K562 (cell line): ENCODE measurements around the gene HOXB4. TPM values are rescaled to one million over a fixed set of nuclear protein-coding genes. Genes with fewer than 3 reads are reported as not detected.

Experiments
- ATAC-seq: fragments of 200-7000 bp; cut with Tn5 transposase; 3 replicates; pipeline ENCODE4 v1.9.1; 2020; ENCODE audit warnings: moderate library complexity
- BruUV-seq: library from RNA; stranded (reverse); fragments of 400-500 nt; replicated peaks from 2 replicates; lab custom pipeline; 2021; lab: Mats Ljungman, UMichigan
- CTCF ChIA-PET: fragments of 300-600 bp; formaldehyde crosslinking; extraction: SDS; loops from one replicate; lab custom pipeline; 2021; ENCODE audit warnings: low intra/inter-chr PET ratio; lab: Yijun Ruan, JAX
- POLR2A ChIA-PET: fragments of 300-600, 350-650 bp; sonication (Branson Sonifier 250); formaldehyde crosslinking; extraction: SDS; loops from one replicate; lab custom pipeline; 2021; ENCODE audit warnings: antibody characterized with exemption, inconsistent platforms; lab: Yijun Ruan, JAX
- DNase-seq, 4 experiments: peaks; one replicate each; pipeline versions ENCODE4 v3.0.0 to v3.0.0-alpha.2; 2011 to 2018; ENCODE audit warnings: low spot score in 3 of 4, mixed read lengths in 3 of 4; ENCODE audit errors: extremely low read depth in 1 of 4
- FAIRE-seq: peaks from 2 replicates; lab custom pipeline; 2011; peaks lifted over from hg19 to GRCh38; lab: Jason Lieb, UNC
- H2AFZ ChIP-seq: 2 replicates; pipeline ENCODE4 v1.6.0; 2011; ENCODE audit warnings: low read depth, low read length, control low read depth, inconsistent platforms
- H3K27ac ChIP-seq: fragments of 200-600 bp; 3 replicates; pipeline ENCODE4 v1.8.0; 2011; ENCODE audit warnings: low read depth, mild to moderate bottlenecking, control low read depth, inconsistent platforms, low read length, moderate library complexity, mixed read lengths; ENCODE audit errors: extremely low read depth
- H3K27me3 ChIP-seq, 2 experiments: fragments of 300-600 bp in 1 of 2; 2 replicates in 1 of 2; 3 replicates in 1 of 2; pipeline versions ENCODE4 v1.6.0 to v1.8.0; 2011; ENCODE audit warnings: inconsistent platforms in 2 of 2, low read length in 2 of 2, mild to moderate bottlenecking in 1 of 2, mixed read lengths in 1 of 2, moderate library complexity in 1 of 2; ENCODE audit not compliant: control insufficient read depth in 2 of 2, insufficient read depth in 2 of 2
- H3K36me3 ChIP-seq: fragments of 300-600 bp; 3 replicates; pipeline ENCODE4 v1.8.0; 2011; ENCODE audit warnings: mild to moderate bottlenecking, low read length, inconsistent platforms; ENCODE audit not compliant: control insufficient read depth, insufficient read depth
- H3K4me1 ChIP-seq, 2 experiments: fragments of 200-600 bp in 1 of 2; replicated peaks in 1 of 2; 2 replicates in 1 of 2; 3 replicates in 1 of 2; pipeline versions ENCODE4 v1.5.1 to v1.8.0; 2011; ENCODE audit warnings: inconsistent platforms in 2 of 2, low read length in 2 of 2, mild to moderate bottlenecking in 1 of 2, mixed read lengths in 1 of 2, moderate library complexity in 1 of 2; ENCODE audit not compliant: control insufficient read depth in 2 of 2, insufficient read depth in 2 of 2
- H3K4me2 ChIP-seq: 2 replicates; pipeline ENCODE4 v1.6.1; 2011; ENCODE audit warnings: low read length, control low read depth, inconsistent platforms, mixed read lengths; ENCODE audit not compliant: insufficient read depth
- H3K4me3 ChIP-seq: fragments of 200-600 bp; sonication (generic), shearing (Covaris generic); 2 replicates; pipeline ENCODE4 v1.5.1; 2016; ENCODE audit warnings: control low read depth, inconsistent platforms
- H3K79me2 ChIP-seq: fragments of 200-600 bp; 3 replicates; pipeline ENCODE4 v1.8.0; 2011; ENCODE audit warnings: low read length, inconsistent platforms; ENCODE audit not compliant: control insufficient read depth, insufficient read depth
- H3K9ac ChIP-seq, 2 experiments: 2 replicates each; pipeline versions ENCODE4 v1.6.0 to v1.6.1; 2011; ENCODE audit warnings: low read depth in 2 of 2, low read length in 2 of 2, control low read depth in 1 of 2, inconsistent platforms in 1 of 2, mild to moderate bottlenecking in 1 of 2, mixed read lengths in 1 of 2; ENCODE audit not compliant: insufficient read depth in 1 of 2
- H3K9me1 ChIP-seq: one replicate; pipeline ENCODE4 v1.6.0; 2011; ENCODE audit warnings: inconsistent platforms, mild to moderate bottlenecking, low read length, moderate library complexity; ENCODE audit not compliant: control insufficient read depth, insufficient read depth
- H3K9me3 ChIP-seq: replicated peaks from 2 replicates; pipeline ENCODE4 v1.5.1; 2011; ENCODE audit warnings: low read depth, low read length, inconsistent platforms; ENCODE audit not compliant: control insufficient read depth, insufficient read depth
- H4K20me1 ChIP-seq: replicated peaks from 2 replicates; pipeline ENCODE4 v1.6.1; 2011; ENCODE audit warnings: low read length, inconsistent platforms, mixed read lengths; ENCODE audit not compliant: control insufficient read depth, insufficient read depth
- KAT7 ChIP-seq: sonication (generic); formaldehyde crosslinking; IDR thresholded peaks from 2 replicates; pipeline ENCODE4 v1.8.0; 2022; ENCODE audit warnings: missing genetic modification reagents, mild to moderate bottlenecking, borderline replicate concordance
- SUPT5H ChIP-seq: fragments of 450-650 bp; IDR thresholded peaks from 2 replicates; pipeline ENCODE4 v1.6.1; 2016
- THAP12 ChIP-seq: fragments of 250-450 bp; sonication (Bioruptor Pico); IDR thresholded peaks from 2 replicates; pipeline ENCODE4 v1.9.0; 2021; ENCODE audit warnings: mild to moderate bottlenecking, inconsistent platforms
- ZNF384 ChIP-seq: IDR thresholded peaks from 2 replicates; pipeline ENCODE4 v1.6.1; 2012; ENCODE audit warnings: low read depth, low read length, improper control_type of control experiment
- ZNF395 ChIP-seq: fragments of 200-800 bp; sonication (Bioruptor generic); IDR thresholded peaks from 2 replicates; pipeline ENCODE4 v1.6.1; 2017; ENCODE audit warnings: missing genetic modification characterization, missing compliant biosample characterization
- WGBS: fragments of 100-300 bp; shearing (Covaris generic); methylation state at CpG from one replicate; pipeline ENCODE4 v1.1.6; 2016; ENCODE audit warnings: low coverage, mixed read lengths; ENCODE audit not compliant: insufficient coverage; ENCODE audit errors: missing lambda C conversion rate; 5-methylcytosine and 5-hydroxymethylcytosine counted together
- in situ Hi-C: fragments of 300-500 bp; cut with MboI; formaldehyde crosslinking; loops from 4 replicates; pipeline ENCODE4 v1.15.0; 2018; ENCODE audit warnings: inconsistent platforms, mixed read lengths
- intact Hi-C: fragments of 100-400 bp; cut with micrococcal nuclease; formaldehyde crosslinking; loops from 2 replicates; pipeline ENCODE4 v1.14.2; 2022
- polyA plus RNA-seq, 8 experiments: library from polyadenylated mRNA; depleted of rRNA in 4 of 8; stranded (reverse) in 5 of 8; unstranded in 3 of 8; fragments of >200 nt; fragmentation: Nextera tagmentation in 2 of 8; fragmentation: Illumina TruSeq in 1 of 8; extraction: Ambion mirVana in 2 of 8; extraction: Trizol in 1 of 8; gene quantifications; 2 replicates each; pipeline versions ENCODE4 v1.2.1 to v1.2.3, GENCODE V29; 2011 to 2014; ENCODE audit warnings: inconsistent platforms in 1 of 8, missing spikeins in 1 of 8
- total RNA-seq, 7 experiments: library from RNA; depleted of rRNA in 6 of 7; stranded (reverse); fragments of >200 nt in 6 of 7; fragmentation: Illumina TruSeq in 2 of 7; extraction: Trizol in 2 of 7; gene quantifications; 2 replicates each; pipeline versions ENCODE4 v1.2.1 to v1.2.3, GENCODE V29; 2011 to 2021; ENCODE audit warnings: low replicate concordance in 1 of 7

The HOXB4 gene
- total and polyA plus RNA-seq, 9 of the 15 experiments (the other 6 are each of a cell fraction or from before 2014, with no cell fraction given), result 1.6 to 34.9 (median 14.9) TPM

- no peak for TF ChIP-seq THAP12 (CRISPR knock-in tag)
- 0 out of 2 replicates have a peak, but pooled peaks have one; percentile 12 for TF ChIP-seq ZNF395 (CRISPR knock-in tag)
- peak; percentile 4; the same call in 1 of the 2 replicates for TF ChIP-seq SUPT5H
These were observed 46.7 kb upstream of the HOXB4 start (continued) for GRCh38 chr17:48624544-48625494.

GRCh38 chr17:48624118-48624517 is 46.0 kb upstream of the HOXB4 start:
- CTCF ChIA-PET, result interaction anchor here (0.6 kb wide), 1 partner anchor 197 kb away, joined by 4 read pairs; no protein-coding TSS in a partner anchor
- H3K4me2 ChIP-seq, result peak overlapping the region; percentile 65
- no peaks in the 10 kb centered on the region for H3K9me1 ChIP-seq
- in situ Hi-C loops, result loop anchor here (10.0 kb wide), 1 partner anchor 589 kb away; the partner anchor contains the start of gene COPZ2
- no peaks in the 10 kb centered on the region for H3K27me3 ChIP-seq
- H3K79me2 ChIP-seq, result peaks cover 94% of the 10 kb centered on the region
- ATAC-seq (no peak), FAIRE-seq (no peak), DNase-seq (no peak)
- H3K9me3 ChIP-seq, result no peaks in the 10 kb centered on the region
- POLR2A ChIA-PET, result interaction anchor here (0.6 to 4.0 kb wide), 16 partner anchors 8 to 574 kb away, joined by 3 to 43 read pairs (median 4); partner anchors contain the start of genes HOXB5 and SNX11
- peak overlapping the region; percentile 99 for H3K27ac ChIP-seq
- peak overlapping the region; percentile 99 to 100 for H3K9ac ChIP-seq
- H3K4me3 ChIP-seq, result peak overlapping the region; percentile 97
- peaks cover 51 to 65% of the 10 kb centered on the region in 2 experiments for H3K4me1 ChIP-seq
- TF ChIP-seq KAT7 (CRISPR knock-in tag), result 0 out of 2 replicates have a peak, but pooled peaks have one; percentile 40
- no peak for TF ChIP-seq ZNF384
- peaks cover 51% of the 10 kb centered on the region for H3K36me3 ChIP-seq
- intact Hi-C loops, result no loop called here
- BruUV-seq, result no TSS peak
- H2AFZ ChIP-seq, result no peak overlapping the region
- peaks cover 51% of the 10 kb centered on the region for H4K20me1 ChIP-seq
- WGBS, result 2% methylated on average over 5 of the region's 5 CpGs
